H4 (cell line): ENCODE measurements around the gene PARP12. TPM values are rescaled to one million over a fixed set of nuclear protein-coding genes. Genes with fewer than 3 reads are reported as not detected.

Source experiments
- DNase-seq: peaks from one replicate; pipeline ENCODE4 v3.0.0-alpha.2; 2015; ENCODE audit warnings: low spot score
- total RNA-seq: library from RNA; depleted of rRNA; stranded (reverse); fragments of >200 nt; shearing (Covaris generic); gene quantifications from 2 replicates; pipeline ENCODE4 v1.2.3, GENCODE V29; 2014

PARP12 gene
- total RNA-seq, 1 experiment from 2014 or later, result 26.7 TPM

DNA sequence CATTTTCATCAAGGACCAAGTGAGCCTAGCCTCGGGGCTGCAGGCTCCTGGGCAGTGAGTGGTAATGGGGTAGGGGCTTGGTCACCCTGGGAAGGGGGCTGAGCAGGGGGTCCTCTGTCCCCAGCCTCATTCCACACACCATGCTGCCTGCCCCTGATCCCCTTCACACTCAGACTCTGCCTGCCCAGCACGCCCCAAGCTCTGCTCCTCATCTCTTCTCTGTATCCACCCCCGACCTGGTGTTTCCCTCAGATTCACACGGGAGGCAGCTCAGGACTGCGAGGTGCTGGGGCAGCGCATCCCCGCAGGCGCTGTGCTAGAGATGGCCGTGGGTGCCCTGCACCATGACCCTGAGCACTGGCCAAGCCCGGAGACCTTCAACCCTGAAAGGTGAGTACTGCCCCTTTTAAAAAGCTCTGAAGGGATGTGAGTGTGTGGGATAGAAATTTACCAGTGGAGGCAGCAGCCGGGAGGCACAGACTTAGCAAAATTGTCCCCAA lies 47.2 kb downstream of the PARP12 start:
- DNase-seq, result no peak

DNA sequence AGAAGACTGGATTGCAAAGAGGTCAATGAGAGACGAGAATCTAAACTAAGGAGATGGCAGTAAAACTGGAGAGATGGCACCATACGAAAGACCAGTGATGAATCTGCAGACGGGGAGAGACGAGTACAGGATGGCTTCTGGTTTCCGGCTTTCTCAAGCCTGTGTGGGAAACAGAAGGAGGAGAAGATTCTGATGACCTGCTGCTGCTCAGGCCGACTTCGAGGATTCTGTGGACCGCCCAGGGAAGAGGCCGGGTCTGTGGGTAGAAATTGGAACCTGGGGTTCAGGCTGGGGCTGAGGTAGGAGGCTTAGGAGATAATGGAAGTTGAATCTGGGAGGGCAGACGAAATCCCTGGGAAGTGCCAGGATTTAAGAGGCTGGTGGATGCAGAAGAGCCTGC lies 48.6 kb downstream of the PARP12 start:
- no peak for DNase-seq

DNA sequence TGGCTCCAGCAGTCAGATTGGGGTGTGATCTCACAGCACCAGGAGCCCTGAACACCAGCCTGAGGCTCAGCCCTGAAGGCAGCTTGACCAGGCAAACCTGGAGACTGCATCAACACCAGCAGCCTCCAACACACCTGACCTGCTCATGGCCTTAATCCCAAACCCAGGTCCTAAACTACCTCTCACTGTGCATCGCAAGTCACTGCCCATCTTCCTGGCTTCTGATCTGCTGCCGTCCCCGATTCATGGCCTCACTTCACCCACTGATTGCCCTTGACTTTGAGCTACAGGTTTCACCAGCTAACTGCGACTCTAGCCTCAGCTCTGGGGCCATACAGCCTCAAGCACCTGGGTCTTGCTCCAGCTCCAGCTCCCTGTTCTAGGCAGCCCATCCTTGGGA lies 49.1 kb downstream of the PARP12 start:
- no peak for DNase-seq

DNA sequence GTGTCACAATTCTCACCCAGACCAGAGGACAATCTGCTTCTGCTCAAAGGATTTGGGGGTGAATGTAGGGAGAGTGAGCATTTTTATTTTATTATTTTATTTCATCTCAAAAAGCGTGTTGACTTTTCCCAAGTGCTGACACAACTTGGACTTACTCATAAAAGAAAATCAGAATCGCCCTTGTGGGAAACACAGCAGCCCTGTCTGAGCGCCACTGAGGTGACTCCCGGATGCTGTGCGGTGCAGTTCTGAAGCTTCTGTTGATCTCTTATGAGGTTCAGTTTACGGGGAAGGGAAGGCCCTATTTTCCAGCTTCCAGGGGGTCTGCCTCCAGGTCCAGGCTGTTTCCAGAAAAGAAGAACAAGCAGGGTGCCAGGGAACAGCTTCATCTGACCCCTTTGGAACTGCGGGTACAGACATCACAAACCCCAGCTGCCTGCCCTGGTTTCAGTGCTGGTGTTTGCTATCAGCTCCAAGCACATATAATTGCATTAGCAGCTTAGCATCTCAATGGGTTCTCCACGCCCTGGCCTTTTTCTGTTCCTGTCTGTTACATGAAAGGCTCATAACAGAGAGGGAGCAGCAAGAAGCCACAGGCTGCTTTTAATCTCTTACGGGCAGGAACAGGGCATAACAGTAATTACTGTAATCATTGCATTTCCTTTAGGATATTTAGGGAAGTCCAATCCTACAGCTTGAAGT lies 52.4 kb downstream of the PARP12 start:
- DNase-seq, result no peak

DNA sequence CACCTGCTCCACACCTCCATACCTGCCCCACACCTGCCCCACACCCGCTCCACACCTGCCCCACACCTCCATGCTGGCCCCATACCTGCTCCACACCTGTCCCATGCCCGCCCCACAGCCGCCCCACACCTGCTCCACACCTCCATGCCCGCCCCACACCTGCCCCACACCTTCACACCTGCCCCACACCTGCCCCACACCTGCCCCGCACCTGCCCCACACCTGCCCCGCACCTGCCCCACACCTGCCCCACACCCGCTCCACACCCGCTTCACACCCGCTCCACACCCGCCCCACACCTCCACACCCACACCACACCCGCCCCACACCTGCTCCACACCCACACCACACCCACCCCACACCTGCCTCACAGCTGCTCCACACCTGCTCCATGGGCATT lies 53.0 kb downstream of the PARP12 start:
- no peak for DNase-seq

DNA sequence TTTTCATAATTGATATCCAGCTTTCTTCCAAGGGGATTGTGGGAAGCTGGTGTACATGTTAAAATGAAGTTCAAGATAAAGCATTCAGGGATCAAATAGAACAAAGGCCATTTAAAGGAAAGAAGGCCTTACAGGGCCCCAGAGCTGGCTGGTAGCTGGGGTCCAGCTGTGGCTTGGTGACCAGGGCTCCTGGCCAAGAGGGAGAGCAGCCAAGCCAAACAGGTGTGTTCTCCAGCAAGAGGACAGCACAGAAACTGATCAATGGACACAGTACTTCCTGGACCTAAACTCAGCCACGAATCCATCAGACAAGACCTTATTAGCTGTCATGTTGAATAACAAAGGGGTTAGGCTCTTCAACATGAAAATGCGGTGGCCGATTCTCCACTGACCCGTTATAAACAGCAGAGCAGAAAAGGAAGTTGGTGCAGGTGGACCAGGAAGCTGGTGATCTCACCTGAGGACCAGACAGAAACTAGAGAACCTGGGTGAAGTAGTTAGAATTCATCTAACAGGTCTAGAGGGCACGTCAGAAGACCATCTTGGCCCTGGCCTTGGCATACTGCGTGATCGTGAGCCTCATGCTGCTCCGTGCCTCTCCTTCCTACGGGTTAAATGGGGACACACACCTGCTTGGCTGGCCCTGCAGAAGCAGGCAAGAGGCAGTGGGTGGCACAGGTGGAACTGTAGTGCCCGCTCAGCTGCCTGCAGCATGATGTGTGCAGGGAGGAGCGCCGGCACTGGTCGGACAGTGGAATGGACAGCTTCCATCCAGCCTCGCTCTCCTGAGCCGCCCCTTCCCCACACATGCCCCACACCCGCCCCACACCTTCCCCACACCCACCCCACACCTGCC lies 53.8 kb downstream of the PARP12 start:
- no peak for DNase-seq

DNA sequence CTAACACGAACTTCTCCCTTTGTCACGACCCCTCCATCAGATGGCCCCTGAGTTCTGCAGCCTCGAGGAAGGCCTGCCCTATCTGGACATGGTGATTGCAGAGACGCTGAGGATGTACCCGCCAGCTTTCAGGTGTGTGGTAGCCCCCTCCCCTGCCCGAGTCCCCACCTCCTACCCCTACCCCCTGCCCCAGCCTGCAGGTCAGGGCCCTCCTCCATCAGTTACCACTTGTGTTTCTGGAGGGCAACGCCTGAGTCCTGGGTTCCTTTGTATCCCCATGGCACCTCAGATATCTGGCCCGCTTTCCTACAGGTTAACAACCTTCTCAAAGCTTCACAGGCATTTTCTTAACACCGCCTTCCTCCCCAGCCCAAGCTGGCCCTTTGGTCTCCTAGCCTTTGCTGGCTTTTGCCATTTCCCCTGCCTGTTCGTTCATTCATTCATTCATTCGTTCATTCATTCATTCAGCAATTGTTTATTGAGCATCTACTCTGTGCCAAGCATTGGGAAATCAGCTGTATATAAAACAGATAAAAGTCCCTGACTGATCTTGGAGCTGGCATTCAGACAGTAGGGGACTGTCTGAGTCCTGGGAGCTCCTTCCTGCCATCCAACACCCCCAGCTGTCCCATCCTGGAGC lies 55.6 kb downstream of the PARP12 start:
- DNase-seq, result no peak

DNA sequence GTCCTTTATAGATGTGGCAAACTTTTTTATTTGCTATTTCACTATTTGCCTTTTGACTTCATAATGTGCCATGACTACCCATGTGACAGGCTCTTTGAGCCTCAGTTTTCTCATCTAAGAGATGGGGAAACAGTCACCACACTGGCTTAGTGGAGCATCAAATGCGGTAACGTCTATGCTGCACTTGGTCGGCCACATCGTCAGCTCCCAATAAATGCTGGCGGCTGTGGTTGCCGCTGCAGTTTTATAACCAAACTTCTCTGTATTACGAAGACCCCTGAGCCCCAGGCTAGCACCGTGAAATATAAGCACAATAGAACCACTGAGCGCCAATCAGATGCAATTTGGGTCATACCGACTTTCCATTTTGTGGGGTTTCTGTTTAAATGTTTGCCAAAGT lies 56.2 kb downstream of the PARP12 start:
- DNase-seq, result no peak

DNA sequence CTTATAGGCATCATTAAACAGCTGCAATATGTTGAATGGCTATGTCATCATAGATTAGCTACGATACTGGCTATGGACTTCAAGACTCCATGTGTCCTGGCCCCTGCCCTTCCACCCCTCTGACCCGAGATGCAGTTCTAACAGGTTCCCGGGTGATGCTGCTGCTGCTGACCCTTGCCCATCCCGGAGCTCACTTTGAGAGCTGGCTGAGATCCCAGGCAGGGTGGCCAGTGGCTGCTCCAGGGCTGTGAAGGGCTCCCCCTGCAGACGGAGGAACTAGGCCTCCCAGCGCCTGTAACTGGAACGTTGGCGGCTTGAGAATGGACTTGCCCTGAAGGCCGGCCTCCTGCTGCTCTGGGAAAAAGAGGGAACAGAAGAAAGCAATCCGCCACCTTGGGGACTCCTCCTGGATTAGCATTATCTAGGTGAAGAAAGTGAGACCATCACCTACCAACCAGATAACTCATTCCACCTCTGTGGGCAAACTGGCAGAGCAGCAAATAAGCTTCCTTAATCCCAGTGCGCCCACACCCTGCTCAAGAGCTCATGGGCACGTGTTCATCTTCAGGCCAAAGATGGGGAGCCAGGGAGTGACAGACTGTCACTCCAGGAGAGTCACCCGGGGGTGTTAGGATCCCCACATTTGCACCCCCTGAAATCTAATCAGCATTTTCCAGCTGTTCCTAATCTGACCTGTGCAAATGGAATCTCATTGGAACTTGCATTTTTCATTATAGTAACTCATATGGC lies 56.8 kb downstream of the PARP12 start:
- DNase-seq, result peak; percentile 67

DNA sequence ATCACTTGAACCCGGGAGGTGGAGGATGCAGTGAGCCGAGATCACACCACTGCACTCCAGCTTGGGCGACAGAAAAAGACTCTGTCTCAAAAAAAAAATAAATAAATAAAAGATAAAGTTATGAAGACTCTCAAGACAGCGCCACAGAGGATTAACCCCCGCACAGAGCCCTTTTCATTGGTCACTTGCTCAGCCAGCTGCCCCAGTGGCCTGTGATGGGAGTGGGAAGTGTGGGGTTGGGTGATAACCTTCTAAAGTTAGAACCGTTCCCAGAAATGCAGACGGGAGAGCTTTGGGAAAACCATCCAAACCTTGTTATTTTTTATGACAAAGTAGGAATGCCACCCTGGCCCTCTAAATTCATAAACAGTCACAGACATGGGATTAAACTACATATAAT lies 57.4 kb downstream of the PARP12 start:
- no peak for DNase-seq

DNA sequence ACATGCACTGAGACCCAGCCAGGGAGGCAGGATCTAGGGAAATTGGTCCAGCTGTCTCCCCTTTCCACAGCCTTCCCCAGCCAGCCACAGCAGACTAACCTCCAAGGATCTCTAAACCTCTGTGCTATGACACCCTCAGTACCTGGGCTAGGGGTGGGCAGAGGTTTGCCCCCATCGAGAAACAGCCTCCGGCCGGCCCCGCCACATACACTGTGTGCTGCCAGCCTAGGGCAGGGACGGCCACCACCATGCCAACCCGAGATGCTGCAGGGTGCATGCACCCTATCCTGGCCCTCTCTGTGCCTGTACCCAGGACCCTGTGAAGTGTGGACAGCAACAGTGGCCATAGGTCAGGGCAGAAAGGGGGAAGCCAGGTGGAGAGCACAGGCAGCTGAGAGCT lies 58.1 kb downstream of the PARP12 start:
- DNase-seq, result no peak

DNA sequence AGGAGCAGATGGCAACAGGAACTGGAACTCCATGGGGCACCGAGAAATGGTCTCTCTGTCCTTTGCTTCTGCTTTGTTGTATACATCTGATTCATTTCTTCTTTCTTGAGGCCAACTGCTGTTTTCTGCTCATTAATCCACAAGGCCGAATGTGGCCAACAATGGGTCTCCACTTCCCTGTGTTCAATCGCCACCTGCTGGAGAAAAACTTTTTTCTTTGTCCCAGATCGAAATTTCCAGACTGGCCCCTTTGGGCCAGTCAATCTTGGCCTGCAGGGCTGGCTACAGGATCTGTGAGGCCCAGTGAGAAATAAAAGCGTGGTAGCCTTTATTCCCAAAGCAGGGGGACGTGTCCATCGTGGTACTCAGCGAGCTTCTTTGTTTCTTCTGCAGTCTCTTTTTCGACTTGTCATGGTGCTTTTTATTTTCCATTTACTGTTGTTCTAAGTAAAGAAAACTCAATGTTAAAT lies 58.8 kb downstream of the PARP12 start:
- DNase-seq, result peak; percentile 68

DNA sequence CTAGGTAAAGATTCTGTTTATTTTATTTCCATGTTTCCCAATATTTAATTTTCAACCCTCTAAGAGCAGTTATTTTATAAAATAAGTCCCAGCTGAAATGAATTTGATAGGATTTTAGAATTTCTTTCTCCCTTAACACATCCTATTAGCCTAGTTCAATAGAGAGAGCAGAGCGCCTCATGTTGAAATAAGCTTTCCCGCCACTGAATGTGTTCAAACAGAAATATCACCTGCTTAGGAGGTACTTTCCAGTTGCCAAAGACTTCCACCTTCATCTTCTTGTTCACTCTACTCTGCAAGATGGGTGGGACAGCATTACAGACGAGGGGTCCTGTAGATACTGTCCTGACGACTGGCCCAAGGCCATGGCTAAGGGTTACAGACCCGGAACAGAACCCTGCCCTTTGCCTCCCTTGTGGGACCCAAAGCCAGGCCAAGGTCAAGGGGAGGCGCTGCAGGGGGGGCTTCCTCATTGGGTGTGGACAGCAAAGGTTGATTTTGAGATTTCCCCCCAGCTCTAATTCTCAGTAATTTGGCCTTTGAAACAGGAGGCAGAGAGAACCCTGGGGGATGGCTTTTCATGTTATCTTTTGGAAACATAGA lies 62.0 kb downstream of the PARP12 start:
- DNase-seq, result no peak

DNA sequence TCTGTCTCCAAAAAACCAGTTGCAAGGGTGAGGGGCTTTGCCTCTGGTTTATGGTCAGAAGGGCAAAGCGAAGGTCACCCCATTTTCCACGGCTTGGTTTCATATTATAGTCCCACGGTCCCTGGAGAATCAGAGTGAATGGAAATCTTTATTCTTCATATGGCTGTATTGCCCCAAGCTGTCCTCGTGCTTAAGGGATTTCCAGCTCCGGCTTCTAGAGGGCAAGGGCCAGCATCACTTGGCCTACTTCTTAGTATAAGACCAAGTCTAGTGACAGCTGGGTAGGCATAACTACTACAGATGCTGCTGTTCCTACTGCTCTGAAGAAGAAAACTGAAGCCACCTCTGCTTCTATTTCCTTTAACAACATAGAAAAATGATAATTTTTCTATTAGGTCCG lies 63.2 kb downstream of the PARP12 start:
- no peak for DNase-seq

DNA sequence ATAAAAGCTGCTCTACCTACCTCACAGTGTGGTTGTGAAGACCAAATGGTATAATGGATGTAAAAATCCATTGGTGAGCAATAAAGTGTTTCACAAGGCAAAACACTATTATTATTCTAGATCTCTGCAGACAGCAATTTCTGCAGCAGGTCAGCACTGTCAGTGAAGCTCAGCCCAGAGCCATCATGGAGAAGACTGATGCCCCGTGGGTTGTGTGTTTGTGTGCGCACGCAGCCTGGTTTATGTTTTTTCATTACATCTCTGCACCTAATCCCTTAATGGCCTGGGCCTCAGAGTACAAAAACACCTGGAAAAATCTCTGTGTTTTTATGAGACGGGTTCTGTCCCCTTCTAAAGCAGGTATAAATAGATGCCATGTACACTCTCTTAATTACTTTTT lies 64.2 kb downstream of the PARP12 start:
- DNase-seq, result no peak

DNA sequence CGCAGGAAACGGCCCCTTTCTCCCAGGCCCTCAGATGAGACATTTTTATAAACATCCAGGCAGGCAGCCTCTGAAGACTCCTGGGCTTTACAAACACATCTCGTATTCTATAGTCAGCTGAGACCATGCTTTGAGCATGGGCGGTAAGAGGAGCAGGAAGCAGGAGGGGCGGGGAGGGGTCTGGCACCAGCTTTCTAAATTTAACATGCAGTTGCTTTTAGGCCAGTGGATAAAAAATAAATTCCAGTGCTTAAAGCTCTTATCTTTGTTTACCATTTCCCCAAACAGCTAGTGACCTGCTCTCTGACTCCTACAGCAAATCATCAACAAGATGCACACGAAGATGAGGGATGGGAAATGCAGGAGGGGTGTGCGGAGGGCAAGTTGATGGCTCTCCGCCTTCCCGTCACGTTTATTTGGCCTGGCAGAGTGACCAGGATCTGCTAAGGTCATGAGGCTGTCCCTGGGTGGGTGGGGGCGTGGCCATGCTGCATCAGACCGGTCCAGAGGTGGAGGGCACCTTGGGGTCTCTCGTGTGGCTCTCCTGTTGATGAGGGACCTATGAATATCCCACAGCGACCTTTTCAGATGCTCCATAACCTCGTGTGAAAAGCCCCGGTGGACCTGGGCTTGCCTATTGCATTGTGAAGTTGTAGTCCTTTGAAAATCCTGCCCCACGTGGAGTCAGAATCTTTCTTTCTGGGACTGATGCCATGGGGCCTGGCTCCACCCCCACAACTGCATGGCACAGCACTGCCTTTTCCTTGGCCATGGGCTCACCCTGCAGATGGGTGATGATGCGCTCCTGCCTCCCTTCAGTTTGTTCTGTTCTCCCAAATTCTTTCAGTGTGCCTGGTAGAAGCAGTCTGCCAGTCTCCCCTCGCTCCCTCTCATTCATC lies 67.5 kb downstream of the PARP12 start:
- DNase-seq, result peak; percentile 84

DNA sequence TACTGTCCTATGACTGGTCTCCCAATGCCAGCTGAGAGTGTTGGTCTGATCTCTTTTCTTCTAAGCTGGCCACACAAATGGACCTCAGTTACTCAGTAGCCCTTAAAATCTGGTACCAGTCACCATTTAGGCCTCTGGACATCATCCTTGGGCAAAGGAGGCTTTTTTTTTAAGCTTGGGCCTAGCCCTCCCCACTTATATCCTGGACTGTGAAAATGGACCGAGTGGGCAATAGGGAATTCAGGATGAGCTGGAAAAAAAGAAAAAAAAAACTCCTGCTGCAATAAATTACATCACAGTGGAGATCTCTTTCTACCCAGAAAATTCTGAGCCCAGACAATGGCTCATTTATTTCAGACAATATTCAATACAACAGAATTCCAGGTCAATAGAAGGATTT lies 68.4 kb downstream of the PARP12 start:
- DNase-seq, result no peak

DNA sequence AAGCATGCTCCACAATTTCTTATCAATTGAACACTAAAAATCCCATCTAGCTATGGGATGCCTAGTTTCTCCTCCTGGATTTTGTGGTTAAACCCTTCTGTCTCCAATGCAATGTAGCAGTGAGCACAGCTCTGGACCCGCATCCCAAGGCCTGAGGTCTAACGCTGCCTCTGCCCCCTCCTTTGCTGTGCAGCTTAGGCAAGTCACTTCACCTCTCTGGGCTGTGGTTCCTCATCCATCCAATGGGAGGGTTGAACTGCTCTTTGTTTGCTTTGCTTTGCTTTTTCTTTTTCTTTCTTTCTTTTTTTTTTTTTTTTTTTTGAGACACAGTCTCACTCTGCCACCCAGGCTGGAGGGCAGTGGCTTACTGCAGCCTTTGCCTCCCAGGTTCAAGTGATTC lies 69.2 kb downstream of the PARP12 start:
- no peak for DNase-seq

DNA sequence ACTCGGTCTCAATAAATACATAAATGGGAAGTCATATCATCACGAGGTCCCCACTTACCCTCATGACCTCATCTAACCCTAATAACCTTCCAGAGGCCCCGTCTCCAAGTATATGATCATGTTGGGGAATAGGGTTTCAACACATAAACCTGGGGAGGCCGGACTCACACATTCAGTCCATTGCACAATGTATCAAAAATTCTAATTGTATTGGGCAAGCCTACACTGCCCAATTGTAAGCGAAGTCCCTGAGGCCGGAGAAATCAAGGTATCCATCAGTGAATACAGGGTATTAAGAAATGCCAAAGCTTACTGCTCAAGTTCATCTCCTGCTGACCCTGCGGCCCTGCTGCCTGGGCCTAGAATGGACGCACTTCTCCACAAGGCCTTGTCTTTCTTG lies 69.6 kb downstream of the PARP12 start:
- DNase-seq, result no peak

DNA sequence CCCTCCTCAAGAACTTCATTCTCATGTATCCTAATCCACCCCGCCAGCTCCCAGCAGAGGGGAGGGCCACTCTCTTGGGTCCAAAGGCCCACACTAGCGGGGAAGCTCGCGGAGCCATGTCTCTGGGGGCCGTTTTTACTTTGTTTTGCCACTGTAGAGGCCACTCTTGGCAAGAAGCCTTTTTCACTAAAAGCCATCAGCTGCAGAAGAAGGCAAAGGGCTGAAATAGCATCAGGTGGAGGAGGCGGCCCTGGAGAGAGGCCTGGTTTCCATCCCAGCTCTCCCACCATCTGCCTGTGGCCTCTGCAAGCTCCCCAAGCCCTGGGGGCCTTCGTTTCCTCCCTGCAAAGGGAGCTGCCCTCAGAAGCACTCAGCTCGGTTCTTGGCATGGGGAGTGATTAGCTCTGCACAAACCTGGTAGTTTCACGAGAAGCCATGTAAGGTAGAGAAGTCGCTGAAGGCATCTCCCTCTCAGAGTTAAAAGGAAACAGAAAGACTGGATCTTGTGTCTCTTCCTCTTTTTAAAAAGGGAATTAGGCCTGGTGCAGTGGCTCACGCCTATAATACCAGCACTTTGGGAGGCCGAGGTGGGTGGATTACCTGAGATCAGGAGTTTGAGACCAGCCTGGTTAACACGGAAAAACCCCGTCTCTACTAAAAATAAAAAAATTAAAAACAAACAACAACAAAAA lies 70.3 kb downstream of the PARP12 start:
- DNase-seq, result no peak
